NCI-H2227 (cell line): ENCODE results near the gene UMODL1.
"Not testable (repeated sequence)": the region's sequence is repeated elsewhere in the genome, so short reads cannot be mapped to it uniquely, and the experiment has no call there.

ENCODE experiments used
- DNase-seq: peaks from one replicate; lab custom pipeline; 2025; ENCODE audit not compliant: unreplicated experiment; lab: John Stamatoyannopoulos, UW

Gene UMODL1

DNA sequence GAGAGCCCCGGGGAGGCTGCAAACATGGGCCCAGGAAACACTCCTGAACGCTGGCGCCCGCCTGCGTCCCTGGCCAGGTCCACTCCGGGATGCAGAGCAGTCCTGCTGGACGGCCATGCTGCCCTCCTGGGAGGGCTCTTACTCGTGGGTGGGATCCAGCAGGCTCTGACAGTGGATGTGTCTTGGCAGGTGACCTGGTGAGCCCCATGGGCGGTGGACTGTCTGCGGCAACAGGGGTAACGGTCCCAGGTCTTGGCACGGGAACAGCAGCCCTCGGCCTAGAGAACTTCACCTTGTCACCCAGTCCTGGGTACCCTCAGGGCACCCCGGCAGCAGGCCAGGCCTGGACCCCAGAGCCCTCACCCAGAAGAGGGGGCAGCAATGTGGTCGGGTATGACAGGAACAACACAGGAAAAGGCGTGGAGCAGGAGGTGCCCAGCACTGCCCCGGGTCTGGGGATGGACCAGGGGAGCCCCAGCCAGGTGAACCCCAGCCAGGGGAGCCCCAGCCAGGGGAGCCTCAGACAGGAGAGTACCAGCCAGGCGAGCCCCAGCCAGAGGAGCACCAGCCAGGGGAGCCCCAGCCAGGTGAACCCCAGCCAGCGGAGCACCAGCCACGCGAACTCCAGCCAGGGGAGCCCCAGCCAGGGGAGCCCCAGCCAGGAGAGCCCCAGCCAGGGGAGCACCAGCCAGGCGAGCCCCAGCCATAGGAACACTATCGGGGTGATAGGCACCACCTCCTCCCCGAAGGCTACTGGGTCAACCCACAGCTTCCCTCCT lies 39.8 kb downstream of the UMODL1 start:
- no peak for DNase-seq

- no peak for DNase-seq
These were observed 40.3 kb downstream of the UMODL1 start for GRCh38 chr21:42111470-42111743.

GRCh38 chr21:42111811-42112210 lies 40.7 kb downstream of the UMODL1 start:
- no peak for DNase-seq

DNA sequence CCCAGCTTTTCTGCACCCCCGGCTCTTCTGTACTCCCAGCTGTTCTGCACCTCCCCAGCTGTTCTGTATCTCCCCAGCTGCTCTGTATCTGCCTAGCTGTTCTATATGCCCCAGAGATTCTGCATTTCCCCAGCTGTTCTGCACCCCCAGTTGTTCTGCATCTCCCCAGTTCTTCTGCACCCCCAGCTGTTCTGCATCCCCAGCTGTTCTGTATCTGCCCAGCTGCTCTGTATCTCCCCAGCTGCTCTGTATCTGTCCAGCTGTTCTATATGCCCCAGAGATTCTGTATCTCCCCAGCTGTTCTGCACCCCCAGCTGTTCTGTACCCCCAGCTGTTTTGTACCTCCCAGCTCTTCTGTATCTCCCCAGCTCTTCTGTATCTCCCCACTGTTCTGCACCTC lies 41.1 kb downstream of the UMODL1 start:
- no peak for DNase-seq

- DNase-seq, result no peak
These were observed 41.7 kb downstream of the UMODL1 start for GRCh38 chr21:42112857-42113256.

GRCh38 chr21:42113926-42114409 lies 42.9 kb downstream of the UMODL1 start:
- DNase-seq, result no peak

GRCh38 chr21:42114646-42115045 lies 43.5 kb downstream of the UMODL1 start:
- no peak for DNase-seq

GRCh38 chr21:42115136-42115683 lies 44.1 kb downstream of the UMODL1 start:
- DNase-seq, result no peak

DNA sequence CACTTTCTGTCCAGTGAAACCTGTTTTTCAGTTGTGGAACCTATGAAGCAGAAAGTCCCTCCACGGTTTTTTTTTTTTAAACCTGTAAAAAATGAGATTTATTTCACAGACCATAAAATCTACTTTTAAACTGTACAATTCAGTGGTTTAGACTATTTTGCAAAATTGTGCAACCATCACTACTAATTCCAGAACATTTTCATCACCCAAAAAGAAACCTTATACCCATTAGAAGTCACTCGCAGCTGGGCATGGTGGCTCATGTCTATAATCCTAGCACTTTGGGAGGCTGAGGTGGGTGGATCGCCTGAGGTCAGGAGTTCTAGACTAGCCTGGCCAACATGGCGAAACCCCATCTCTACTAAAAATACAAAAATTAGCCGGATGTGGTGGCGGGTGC lies 45.4 kb downstream of the UMODL1 start:
- DNase-seq, result not testable (repeated sequence)

DNA sequence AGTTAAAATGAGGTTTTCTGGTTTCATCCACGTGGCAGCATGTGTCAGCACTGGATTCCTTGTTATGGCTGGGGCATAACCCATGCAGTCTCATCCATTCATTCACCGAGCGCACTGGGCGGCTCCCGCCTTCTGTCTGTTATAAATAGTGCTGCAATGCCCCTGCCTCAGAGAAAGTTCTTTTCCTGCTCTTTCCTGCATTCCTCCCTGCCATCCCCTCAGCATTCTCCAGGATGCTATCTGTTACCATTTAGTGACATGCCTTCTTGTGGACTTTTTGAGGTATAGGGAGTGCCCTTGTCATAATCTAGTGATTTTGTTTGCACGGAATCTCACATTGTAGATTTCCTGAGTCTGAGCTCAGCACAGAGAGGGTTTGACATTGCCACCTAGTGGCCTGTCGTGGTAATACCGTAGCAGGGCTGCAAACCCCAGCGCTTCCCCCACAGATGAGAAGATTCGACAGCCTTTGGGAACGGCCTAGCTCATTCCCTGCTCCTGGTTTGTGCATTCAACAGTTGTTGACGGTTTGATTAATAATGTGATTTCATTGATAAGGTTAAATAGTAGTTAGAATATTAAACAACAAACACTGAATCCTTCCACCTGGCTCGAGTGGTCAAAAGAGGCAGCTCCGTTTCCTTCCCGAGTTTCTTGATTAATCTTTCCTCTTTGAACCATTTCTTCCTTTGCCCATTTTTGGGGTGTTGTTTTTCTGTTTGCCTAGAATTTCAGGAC lies 46.3 kb downstream of the UMODL1 start:
- peak; percentile 81 for DNase-seq

DNA sequence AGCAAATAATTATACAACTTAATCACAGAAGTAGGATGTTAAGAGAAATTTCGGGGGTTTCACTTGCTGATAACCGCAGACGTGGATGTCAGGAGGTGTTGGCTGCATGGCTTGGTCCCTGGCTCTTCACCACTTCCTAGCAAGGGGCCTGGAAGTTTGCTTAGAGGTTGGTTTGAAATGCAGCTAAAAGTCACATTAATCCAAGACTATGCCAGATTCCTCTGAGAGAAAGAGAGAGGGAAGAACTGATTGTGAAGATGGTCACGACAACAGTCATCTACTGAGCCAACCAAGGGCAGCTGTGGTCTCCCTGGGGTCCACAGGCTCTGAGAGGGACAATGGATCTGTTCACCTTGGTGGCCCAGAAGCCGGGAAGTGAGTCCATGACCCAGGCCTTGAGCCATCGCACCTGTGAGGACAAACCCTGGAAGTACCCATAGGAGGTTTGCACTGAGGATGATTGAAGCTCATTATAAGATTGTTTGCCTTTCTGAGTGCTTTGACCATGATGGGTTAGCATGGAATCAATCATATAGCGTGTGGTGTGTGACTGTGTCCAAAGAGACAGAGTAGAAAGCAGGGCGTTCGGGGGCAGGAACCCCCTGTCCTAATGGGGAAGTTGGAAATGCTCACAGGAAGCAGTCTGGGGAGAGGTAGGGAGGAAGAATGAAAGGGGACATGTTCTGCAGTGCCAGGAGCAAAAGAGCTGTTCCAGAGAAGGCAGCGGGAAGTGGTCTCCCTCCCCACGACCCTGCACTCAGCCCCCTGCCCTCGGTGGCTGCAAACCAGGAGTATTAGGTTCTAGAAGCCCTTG lies 47.1 kb downstream of the UMODL1 start:
- no peak for DNase-seq

DNA sequence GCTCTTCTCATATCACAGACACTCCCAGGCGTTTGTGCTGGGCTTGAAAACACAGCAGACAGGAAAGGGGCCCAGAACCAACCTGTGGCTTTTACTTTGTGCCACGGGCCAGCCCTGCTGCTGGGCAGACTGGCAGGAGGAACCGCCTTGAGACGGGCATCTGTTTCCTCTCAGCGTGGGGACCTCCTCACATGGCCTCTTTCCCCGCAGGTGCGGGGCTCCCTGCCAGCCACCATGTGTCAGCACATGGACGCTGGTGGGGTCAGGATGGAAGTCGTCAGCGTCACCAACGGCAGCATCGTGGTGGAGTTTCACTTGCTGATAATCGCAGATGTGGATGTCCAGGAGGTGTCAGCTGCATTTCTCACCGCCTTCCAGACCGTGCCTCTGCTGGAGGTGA lies 47.8 kb downstream of the UMODL1 start:
- DNase-seq, result no peak

DNA sequence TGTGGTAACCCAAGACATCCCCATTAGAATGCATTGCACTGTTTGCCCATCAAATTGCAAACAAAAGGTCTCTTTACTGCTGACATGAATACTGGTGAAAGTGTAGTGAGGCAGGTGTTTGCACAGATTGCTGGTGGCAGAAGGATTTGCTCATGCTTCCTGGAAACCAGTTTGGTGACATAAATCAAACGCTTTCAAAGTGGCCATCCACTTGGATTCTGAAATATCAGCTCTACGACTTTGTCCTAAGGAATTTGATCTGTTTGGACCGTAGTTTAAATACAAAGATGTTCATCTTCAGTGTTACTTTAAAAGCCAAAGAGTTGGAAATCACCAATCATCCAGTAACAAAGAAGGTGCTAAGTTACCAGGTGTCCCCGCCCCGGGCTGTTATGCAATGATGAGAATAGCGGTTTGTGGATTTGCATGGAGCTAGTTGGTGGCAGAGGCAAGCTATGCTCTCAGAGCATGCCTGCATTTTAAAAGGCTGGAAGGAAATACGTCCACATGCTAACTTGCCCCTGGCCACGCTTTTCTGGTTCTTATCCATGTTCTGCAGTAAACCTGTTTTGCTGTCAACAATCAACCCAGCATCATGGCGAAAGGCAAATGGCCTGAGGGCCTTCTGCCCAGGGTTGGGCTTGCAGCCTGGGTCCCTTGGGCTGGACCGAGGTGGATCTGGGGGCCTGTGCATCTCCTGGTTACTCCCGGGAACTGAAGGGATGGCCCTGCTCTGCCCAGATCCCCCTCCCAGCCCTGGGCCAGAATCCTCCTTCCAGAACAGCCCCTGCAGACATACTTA lies 49.2 kb downstream of the UMODL1 start:
- no peak for DNase-seq

DNA sequence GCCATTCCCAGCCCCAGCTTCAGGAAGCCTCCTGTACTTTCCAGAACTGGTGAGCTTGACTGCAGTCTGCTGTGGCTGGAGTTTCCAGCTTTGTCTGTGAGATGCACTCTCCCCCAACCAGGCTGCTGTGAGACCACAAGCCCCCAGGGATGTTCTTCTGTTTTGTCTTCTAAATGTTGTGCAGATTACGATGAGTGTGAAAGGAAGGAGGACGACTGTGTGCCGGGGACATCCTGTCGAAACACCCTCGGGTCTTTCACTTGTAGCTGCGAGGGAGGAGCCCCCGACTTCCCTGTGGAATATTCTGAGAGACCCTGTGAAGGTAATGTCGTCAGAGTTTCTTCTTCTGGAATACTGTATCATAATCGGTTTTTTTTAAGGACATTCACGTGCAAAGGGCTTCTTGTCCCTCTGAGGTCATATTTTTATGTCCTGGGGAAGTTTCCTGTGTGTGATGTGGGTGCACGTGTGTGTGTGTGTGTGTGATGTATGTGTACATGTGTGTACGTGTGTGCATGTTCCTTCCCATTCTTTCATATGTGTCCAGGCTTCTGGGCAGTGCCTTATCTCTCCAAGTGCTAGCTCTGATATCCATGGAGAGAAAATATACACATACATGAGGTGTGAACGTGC lies 49.9 kb downstream of the UMODL1 start:
- no peak for DNase-seq

- no peak for DNase-seq
These were observed 50.7 kb downstream of the UMODL1 start for GRCh38 chr21:42121794-42122193.

DNA sequence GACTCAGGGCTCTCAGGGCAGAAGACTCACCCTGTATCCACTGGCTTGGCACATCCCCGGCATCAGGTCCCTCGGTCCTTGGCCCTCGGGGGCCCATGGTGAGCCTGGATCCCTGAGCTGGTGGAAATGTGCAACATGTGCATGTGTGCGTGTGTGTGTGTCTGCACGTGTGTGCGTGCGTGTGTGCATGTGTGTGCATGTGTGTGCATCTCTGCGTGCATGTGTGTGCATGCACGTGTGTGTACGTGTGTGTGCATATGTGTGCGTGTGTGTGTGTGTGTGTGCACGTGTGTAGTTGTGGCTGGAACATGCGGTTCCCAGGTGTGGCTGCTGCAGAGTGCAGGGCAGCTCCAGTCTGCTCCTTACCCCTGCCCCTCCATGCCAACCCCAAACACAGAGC lies 51.3 kb downstream of the UMODL1 start:
- no peak for DNase-seq

- no peak for DNase-seq
These were observed 51.7 kb downstream of the UMODL1 start for GRCh38 chr21:42122808-42123207.

DNA sequence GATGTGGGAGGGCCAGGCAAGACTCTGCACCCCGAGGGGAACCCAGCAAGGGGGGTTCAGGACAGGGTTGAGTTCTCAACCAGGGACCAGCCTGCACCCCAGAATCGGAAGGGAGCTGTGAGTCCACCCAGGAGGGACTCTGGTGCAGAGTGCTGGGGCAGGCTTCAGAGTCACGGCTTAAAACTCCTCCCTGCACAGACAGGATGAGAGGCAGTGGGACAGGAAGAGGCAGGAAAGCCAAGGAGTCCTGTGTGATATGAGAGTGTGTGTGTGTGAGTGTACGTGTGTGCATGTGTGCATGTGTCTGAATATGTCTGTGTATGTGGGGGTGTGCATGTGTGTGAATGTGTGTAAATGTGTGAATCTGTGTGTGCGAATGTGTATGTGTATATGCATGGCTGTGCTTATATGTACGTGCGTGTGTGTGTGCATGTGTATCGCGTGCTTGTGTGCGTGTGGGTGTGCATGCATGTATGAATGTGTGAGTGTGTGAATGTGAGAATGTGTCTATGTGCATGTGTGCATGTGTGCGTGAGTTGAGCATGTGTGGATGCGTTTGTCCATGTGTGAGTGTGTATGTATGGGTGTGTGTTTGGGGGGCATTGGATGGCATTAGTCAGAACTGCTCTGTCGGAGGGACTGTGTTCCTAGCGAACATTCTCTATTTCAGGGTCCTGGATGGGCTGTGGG lies 52.2 kb downstream of the UMODL1 start:
- DNase-seq, result no peak

DNA sequence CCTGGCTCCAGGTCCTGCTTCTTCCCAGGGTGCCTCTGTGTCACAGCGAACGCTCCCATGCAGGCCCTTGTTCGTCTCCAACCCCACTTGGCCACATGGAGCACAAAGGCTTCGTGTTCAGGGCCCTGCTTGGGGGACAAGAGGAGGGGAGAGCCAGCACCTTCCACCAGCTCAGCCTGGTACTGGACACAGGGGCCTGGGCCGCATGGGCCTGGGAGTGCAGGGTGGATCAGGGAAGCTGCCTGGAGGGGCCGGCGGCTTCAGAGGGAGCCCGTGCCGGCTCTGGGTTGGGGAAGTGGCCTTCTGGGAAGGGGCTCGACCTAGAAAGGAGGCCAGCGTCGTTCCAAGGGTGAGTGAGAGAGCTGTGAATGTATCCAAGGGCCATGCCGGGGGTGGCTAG lies 53.0 kb downstream of the UMODL1 start:
- no peak for DNase-seq
